Fibroblast of mammary gland (primary cell): ENCODE results near the gene GRAMD1C.
A peak's percentile ranks its signal among the peaks of the same experiment; 100 is the strongest.

Source experiments
- DNase-seq: peaks from one replicate; pipeline ENCODE4 v3.0.0-alpha.2; 2010; ENCODE audit warnings: low read depth
- H3K4me3 ChIP-seq: 2 replicates; pipeline ENCODE4 v1.5.1; 2011; ENCODE audit warnings: low read depth, mild to moderate bottlenecking, low read length, moderate library complexity; ENCODE audit not compliant: control insufficient read depth
- TF ChIP-seq, protein P1 (sequence below): conservative IDR thresholded peaks from 2 replicates; pipeline ENCODE4 v1.5.1; 2011; ENCODE audit warnings: low read depth, low read length, inconsistent platforms; ENCODE audit not compliant: control insufficient read depth, insufficient read depth

GRAMD1C gene

DNA sequence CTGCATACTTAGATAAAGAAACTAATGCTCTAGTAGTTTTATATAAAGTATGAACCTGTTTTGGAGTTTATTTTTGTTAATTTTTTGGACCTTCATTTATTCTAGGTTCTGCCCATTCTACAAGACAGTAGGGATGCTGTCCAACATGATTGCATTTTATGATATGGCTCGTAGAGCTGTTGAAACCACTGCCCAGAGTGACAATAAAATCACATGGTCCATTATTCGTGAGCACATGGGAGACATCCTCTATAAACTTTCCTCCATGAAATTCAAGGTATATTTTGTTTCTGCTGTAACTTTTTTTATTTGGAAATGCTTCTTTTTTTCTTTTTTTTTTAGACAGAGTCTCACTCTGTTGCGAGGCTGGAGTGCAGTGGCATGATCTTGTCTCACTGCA lies 33.3 kb upstream of the GRAMD1C start:
- no peak for DNase-seq
- TF ChIP-seq, protein P1, sequence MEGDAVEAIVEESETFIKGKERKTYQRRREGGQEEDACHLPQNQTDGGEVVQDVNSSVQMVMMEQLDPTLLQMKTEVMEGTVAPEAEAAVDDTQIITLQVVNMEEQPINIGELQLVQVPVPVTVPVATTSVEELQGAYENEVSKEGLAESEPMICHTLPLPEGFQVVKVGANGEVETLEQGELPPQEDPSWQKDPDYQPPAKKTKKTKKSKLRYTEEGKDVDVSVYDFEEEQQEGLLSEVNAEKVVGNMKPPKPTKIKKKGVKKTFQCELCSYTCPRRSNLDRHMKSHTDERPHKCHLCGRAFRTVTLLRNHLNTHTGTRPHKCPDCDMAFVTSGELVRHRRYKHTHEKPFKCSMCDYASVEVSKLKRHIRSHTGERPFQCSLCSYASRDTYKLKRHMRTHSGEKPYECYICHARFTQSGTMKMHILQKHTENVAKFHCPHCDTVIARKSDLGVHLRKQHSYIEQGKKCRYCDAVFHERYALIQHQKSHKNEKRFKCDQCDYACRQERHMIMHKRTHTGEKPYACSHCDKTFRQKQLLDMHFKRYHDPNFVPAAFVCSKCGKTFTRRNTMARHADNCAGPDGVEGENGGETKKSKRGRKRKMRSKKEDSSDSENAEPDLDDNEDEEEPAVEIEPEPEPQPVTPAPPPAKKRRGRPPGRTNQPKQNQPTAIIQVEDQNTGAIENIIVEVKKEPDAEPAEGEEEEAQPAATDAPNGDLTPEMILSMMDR: no peak
- no peak overlapping the region for H3K4me3 ChIP-seq

DNA sequence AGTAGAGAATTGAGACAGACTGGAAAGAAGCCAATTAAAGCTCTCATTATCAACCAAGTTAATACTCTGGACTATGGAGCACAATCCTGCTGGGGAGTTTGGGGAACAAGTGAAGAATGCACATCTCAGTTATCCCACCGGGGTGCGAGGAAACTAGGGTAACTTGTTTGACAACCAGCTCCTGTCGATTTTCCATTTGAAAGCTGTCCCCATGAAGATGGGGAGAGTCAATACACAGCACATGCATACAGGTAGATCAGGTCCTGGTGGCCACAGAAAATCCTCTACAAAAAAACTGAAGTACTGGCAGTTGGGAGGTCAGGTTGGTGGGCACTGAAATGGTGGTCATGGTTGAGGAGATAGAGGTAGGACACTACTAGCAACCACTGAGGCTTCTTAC lies 25.7 kb upstream of the GRAMD1C start:
- no peak overlapping the region for H3K4me3 ChIP-seq
- TF ChIP-seq, protein P1: no peak
- DNase-seq: no peak

DNA sequence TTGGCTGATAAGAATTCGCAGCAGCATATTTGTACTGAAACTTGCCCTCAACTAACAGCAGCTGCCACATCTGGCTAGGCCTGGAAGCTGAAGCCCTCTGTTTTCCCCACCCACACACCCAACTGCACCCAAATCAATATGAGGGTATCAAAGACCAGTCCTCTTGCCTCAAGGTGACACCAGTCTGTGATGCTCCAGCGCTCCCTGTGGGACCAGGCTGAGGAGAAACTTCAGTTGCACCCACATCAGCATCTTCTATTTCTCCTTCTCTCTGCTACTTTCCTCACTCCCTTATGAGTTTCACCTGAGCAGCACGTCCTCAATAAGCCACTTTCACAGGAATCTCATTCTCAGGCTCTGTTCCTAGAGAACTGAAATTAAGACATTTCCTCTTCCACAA lies 18.7 kb upstream of the GRAMD1C start:
- H3K4me3 ChIP-seq: no peak overlapping the region
- TF ChIP-seq, protein P1: no peak
- DNase-seq: no peak

DNA sequence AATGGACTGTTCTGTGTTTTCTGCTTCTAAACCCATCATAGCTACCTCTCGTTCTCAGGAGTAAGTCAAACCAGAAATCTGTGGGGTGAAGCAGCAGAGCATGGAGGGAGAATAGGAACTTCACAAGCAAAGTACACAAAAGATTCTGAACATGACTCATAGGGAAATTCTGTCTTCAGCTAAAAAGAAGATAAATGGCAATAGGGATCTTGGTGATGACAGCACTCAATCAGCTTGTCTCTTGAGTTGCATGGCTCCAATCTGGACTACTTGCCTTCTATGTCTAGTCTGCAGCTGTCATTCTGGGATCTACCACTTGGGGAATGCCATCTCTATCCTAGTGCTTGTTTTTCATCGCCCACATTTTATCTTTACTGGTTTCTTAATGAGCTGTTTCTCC lies 13.5 kb upstream of the GRAMD1C start:
- DNase-seq: peak; percentile 15
- TF ChIP-seq, protein P1: peak; percentile 30
- H3K4me3 ChIP-seq: no peak overlapping the region

DNA sequence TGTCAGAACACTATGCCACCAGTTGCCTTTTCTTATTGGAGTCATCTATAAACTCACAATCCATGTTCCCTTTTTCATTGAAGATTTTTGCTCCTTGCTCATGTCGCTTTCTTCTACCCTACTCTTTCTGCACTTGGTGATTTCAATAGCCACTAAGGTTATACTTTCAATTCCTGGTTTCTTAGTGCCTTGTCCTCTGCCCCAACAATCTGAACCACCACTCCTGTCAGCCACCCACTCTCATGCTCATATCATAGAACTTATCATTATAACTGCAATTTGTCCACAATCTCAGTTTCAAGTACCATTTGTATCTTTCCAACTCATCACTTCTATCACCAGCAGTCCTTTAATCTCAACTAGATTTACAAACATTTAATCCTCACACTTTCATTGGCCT lies 10.0 kb upstream of the GRAMD1C start:
- no peak overlapping the region for H3K4me3 ChIP-seq
- no peak for DNase-seq
- TF ChIP-seq, protein P1: no peak

DNA sequence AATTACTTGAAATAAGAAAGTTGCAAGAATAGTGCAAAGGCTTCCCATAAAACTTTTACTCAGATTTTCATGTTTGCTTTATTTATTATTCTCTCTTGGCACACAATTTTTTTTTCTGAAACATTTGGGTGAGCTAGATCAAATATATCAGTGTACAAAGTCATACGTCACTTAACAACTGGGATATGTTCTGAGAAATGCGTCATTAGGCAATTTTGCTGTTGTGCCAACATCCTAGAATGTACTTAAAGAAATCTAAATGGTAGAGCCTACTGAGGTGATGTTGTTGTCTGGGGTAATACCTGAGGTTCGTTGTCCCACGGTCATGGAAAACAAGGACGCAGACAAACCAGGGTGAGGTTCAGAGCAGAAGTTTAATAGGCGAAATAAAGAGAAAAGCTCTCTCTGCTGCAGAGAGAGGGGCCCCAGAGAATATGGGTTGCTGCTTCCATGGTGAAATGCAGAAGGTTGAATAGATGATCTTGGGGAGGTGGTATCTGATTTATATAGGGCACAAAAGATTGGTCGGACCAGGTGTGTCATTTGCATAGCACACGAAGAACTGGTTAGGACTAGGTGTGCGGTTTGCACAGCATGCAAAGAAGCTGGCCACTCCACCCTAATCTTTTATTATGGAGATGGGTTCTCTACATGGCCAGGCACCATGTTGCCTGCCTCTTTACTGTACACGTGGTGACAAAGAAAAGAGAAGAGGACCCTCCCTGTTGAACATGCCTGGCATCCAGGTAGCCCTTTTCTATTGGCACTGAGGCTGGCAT lies 8.8 kb upstream of the GRAMD1C start:
- DNase-seq: peak; percentile 68
- no peak overlapping the region for H3K4me3 ChIP-seq
- TF ChIP-seq, protein P1: no peak

GRCh38 chr3:113831103-113831355 lies 7.6 kb upstream of the GRAMD1C start:
- TF ChIP-seq, protein P1: no peak
- DNase-seq: no peak
- no peak overlapping the region for H3K4me3 ChIP-seq
